Kidney (tissue), 14 donors: Measurements from ENCODE around the gene CCDC30. TPM values are rescaled to one million over a fixed set of nuclear protein-coding genes. Genes with fewer than 3 reads are reported as not detected.

Experiments used
- DNase-seq, 5 donors: peaks; one replicate each; pipeline ENCODE4 v3.0.0-alpha.2; 2013 to 2020
- FAIRE-seq: peaks from 2 replicates; lab custom pipeline; 2012; peaks lifted over from hg19 to GRCh38; lab: Jason Lieb, UNC
- H3K27ac ChIP-seq, 2 donors: one replicate each; pipeline ENCODE4 v1.7.0; 2013; ENCODE audit warnings: low read depth in 2 of 2, low read length in 2 of 2, inconsistent platforms in 1 of 2
- H3K27me3 ChIP-seq: one replicate; pipeline ENCODE4 v1.7.1; 2013; ENCODE audit warnings: low read length, inconsistent platforms; ENCODE audit not compliant: control insufficient read depth, insufficient read depth
- H3K36me3 ChIP-seq, 3 donors: one replicate each; pipeline versions ENCODE4 v1.7.0 to v1.7.1; 2013; ENCODE audit warnings: low read length in 3 of 3, control low read depth in 1 of 3, inconsistent platforms in 1 of 3; ENCODE audit not compliant: insufficient read depth in 3 of 3, control insufficient read depth in 2 of 3
- H3K4me1 ChIP-seq, 3 donors: one replicate each; pipeline versions ENCODE4 v1.7.0 to v1.7.1; 2013; ENCODE audit warnings: low read length in 3 of 3, inconsistent platforms in 1 of 3, low read depth in 1 of 3; ENCODE audit not compliant: control insufficient read depth in 2 of 3, insufficient read depth in 2 of 3
- H3K4me3 ChIP-seq, 3 donors: one replicate each; pipeline versions ENCODE4 v1.7.0 to v1.8.1; 2013; ENCODE audit warnings: low read length in 3 of 3, control low read depth in 1 of 3, inconsistent platforms in 1 of 3
- H3K9ac ChIP-seq, 3 donors: one replicate each; pipeline versions ENCODE4 v1.7.0 to v1.7.1; 2013; ENCODE audit warnings: low read length in 3 of 3, control low read depth in 1 of 3, inconsistent platforms in 1 of 3
- H3K9me3 ChIP-seq, 3 donors: one replicate each; pipeline versions ENCODE4 v1.7.0 to v1.7.1; 2013; ENCODE audit warnings: low read length in 3 of 3, control low read depth in 1 of 3, inconsistent platforms in 1 of 3; ENCODE audit not compliant: control insufficient read depth in 2 of 3, insufficient read depth in 1 of 3
- intact Hi-C: fragments of 100-400 bp; cut with DNase I; formaldehyde crosslinking; loops from one replicate; pipeline ENCODE4 v1.11.1; 2022
- polyA plus RNA-seq: library from polyadenylated mRNA; stranded (reverse); fragments of 350-450 nt; fragmentation: Illumina TruSeq; extraction: RNeasy Lipid Tissue Mini Kit (QIAGEN cat#74804); gene quantifications from one replicate; pipeline ENCODE4 v1.2.3, GENCODE V29; 2014; ENCODE audit warnings: low read depth, low replicate concordance; ENCODE audit not compliant: insufficient read depth
- total RNA-seq: library from RNA; stranded (reverse); fragmentation: NEBNext Ultra II Directional; extraction: Animal tissue kit (Norgen Biotek cat#: 25700); gene quantifications from one replicate; pipeline ENCODE4 v1.2.1, GENCODE V29; 2021
- TF ChIP-seq, protein P1 (sequence below): IDR thresholded peaks from 3 replicates; pipeline ENCODE4 v1.5.1; 2012; ENCODE audit warnings: mild to moderate bottlenecking, moderate library complexity, borderline replicate concordance; ENCODE audit not compliant: insufficient read depth; ENCODE audit errors: extremely low read depth
- donor health status: control.
- donor health status: control.
- donor health status: control.
- donor health status: control.
- donor health status: control.
- donor health status: DM: yes; HTN: yes; CAD: no.
- donor health status: Normal renal cell carcinoma (clear cell type).

Gene CCDC30
- total and polyA plus RNA-seq, 2 donors from 2014 or later: 4.9 to 18.0 TPM

GRCh38 chr1:42593486-42594100 lies 130.5 kb downstream of the CCDC30 start:
- Histone ChIP-seq H3K4me1 (no peaks in the 10 kb centered on the region), H3K27me3 (no peaks in the 10 kb centered on the region), H3K4me3 (no peak overlapping the region), H3K9ac (no peak overlapping the region), H3K36me3 (peaks cover 0 to 2% (median 0%) of the 10 kb centered on the region in 3 donors), H3K9me3 (no peaks in the 10 kb centered on the region), H3K27ac (no peak overlapping the region)
- peak in 1 of 5 donors; percentile 4 for DNase-seq
- no peak for FAIRE-seq
- intact Hi-C loops: no loop called here
- TF ChIP-seq, protein P1, sequence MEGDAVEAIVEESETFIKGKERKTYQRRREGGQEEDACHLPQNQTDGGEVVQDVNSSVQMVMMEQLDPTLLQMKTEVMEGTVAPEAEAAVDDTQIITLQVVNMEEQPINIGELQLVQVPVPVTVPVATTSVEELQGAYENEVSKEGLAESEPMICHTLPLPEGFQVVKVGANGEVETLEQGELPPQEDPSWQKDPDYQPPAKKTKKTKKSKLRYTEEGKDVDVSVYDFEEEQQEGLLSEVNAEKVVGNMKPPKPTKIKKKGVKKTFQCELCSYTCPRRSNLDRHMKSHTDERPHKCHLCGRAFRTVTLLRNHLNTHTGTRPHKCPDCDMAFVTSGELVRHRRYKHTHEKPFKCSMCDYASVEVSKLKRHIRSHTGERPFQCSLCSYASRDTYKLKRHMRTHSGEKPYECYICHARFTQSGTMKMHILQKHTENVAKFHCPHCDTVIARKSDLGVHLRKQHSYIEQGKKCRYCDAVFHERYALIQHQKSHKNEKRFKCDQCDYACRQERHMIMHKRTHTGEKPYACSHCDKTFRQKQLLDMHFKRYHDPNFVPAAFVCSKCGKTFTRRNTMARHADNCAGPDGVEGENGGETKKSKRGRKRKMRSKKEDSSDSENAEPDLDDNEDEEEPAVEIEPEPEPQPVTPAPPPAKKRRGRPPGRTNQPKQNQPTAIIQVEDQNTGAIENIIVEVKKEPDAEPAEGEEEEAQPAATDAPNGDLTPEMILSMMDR: no peak

GRCh38 chr1:42601472-42601871 lies 138.4 kb downstream of the CCDC30 start:
- Histone ChIP-seq H3K36me3 (no peaks in the 10 kb centered on the region), H3K9me3 (no peaks in the 10 kb centered on the region), H3K4me1 (no peaks in the 10 kb centered on the region), H3K4me3 (no peak overlapping the region), H3K27me3 (no peaks in the 10 kb centered on the region), H3K9ac (no peak overlapping the region), H3K27ac (no peak overlapping the region)
- FAIRE-seq (no peak), DNase-seq (no peak)
- TF ChIP-seq, protein P1: no peak
- intact Hi-C loops: no loop called here

- DNase-seq (no peak), FAIRE-seq (no peak)
- Histone ChIP-seq H3K27me3 (no peaks in the 10 kb centered on the region), H3K4me1 (no peaks in the 10 kb centered on the region), H3K9ac (no peak overlapping the region), H3K4me3 (no peak overlapping the region), H3K9me3 (no peaks in the 10 kb centered on the region), H3K27ac (no peak overlapping the region), H3K36me3 (peaks cover 0 to 2% (median 0%) of the 10 kb centered on the region in 3 donors)
- TF ChIP-seq, protein P1: no peak
- intact Hi-C loops: no loop called here
Observed at GRCh38 chr1:42613803-42614131, 150.7 kb downstream of the CCDC30 start.

DNA sequence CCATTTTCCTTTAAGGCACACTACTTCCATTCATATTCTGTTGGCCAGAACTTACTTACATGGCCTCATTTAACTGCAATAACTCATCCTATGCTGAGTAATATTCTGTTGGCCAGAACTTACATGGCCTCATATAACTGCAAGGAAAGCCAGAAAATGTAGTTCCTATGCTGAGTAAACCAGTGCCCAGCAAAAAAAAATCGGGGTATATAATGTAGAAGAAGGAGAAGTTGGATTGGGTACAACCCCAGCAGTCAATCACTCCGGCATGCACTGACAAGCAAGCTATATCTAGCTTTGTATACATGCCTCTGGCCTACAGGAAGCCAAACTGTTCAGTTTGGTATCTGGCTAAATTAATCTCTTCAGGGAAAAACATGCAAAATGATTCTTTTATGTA lies 155.8 kb downstream of the CCDC30 start:
- intact Hi-C loops: no loop called here
- DNase-seq: no peak
- no peaks in the 10 kb centered on the region for H3K4me1 ChIP-seq
- TF ChIP-seq, protein P1: no peak
- no peaks in the 10 kb centered on the region for H3K27me3 ChIP-seq
- FAIRE-seq: no peak
- H3K4me3 ChIP-seq: no peak overlapping the region
- no peaks in the 10 kb centered on the region for H3K36me3 ChIP-seq
- no peak overlapping the region for H3K9ac ChIP-seq
- no peak overlapping the region for H3K27ac ChIP-seq
- no peaks in the 10 kb centered on the region for H3K9me3 ChIP-seq
